GM12872 (cell line): ENCODE data around the gene MACROH2A1.

Source experiments
- TF ChIP-seq, protein P1 (sequence below): IDR thresholded peaks from 3 replicates; pipeline ENCODE4 v1.5.1; 2011; ENCODE audit warnings: low read depth, mild to moderate bottlenecking, low read length, moderate library complexity; ENCODE audit not compliant: insufficient read depth

The MACROH2A1 gene

DNA sequence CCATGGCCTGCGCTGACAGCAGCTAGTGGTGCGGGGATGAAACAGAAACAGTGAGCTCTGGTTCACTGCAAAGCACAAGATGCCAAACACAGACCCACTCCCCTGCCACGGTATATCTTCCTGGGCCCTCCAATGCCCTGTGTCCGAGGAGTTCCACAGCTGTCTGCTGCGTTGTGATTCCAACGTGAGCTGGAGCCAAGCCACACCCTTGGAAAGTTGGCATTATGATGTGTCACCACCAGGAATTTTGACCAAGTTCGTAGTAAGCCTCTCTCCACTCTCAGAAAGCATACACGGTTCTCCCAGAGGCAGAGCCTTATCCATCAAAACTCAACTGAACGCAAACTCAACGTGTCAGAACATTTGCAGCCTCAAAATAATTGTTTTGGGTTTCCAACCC, 55.6 kb downstream of the MACROH2A1 start:
- TF ChIP-seq, protein P1, sequence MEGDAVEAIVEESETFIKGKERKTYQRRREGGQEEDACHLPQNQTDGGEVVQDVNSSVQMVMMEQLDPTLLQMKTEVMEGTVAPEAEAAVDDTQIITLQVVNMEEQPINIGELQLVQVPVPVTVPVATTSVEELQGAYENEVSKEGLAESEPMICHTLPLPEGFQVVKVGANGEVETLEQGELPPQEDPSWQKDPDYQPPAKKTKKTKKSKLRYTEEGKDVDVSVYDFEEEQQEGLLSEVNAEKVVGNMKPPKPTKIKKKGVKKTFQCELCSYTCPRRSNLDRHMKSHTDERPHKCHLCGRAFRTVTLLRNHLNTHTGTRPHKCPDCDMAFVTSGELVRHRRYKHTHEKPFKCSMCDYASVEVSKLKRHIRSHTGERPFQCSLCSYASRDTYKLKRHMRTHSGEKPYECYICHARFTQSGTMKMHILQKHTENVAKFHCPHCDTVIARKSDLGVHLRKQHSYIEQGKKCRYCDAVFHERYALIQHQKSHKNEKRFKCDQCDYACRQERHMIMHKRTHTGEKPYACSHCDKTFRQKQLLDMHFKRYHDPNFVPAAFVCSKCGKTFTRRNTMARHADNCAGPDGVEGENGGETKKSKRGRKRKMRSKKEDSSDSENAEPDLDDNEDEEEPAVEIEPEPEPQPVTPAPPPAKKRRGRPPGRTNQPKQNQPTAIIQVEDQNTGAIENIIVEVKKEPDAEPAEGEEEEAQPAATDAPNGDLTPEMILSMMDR = no peak

DNA sequence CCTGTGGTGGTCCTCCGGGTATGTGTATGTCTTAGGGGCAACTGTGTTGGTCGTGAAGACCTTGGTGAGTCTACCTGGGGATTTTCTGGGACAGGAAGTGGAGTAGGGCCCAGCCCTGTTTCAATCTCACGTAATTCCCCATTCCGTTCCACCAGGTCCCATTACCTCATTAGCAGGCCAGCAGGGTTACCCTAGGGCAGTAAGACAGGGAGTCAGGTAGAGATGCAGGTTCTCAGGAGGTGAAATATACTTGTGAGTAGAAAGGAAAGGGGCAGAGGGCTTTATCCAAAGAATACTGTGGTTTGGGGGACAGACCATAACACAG, 56.5 kb downstream of the MACROH2A1 start:
- TF ChIP-seq, protein P1 = no peak

GRCh38 chr5:135341696-135342550, 57.1 kb downstream of the MACROH2A1 start:
- TF ChIP-seq, protein P1 = no peak

DNA sequence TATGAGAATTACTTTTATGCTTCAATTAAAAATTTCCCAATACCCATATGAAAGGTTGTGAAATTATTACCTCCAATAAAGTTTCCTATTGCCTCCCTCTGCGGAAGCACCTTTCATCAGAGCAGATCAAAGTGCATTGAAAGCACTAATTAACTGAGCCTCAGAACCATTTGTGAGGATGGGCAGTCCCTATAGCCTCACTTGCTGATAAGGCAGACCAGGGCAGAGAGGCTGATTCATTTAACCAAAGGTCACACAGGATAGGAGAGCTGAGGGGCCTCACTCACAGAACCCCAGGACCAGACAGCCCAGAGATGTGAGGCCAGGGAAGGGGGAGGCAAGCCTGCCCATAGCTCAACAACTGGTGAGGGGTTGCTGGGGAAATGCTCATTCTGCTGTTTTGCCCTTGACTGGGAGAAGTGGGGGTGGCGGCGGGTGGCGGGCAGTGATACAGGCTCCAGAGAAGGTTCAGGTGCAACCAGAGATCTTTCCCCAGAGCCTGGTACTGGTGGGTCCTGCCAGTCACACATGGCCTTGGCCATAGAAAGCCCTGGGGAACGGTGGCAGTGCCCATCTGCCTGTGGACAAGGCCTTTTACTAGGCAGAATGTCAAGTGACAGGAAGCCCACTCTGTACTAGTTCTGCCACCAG, 57.9 kb downstream of the MACROH2A1 start:
- TF ChIP-seq, protein P1 = no peak

GRCh38 chr5:135340568-135340967, 58.5 kb downstream of the MACROH2A1 start:
- TF ChIP-seq, protein P1 = no peak

DNA sequence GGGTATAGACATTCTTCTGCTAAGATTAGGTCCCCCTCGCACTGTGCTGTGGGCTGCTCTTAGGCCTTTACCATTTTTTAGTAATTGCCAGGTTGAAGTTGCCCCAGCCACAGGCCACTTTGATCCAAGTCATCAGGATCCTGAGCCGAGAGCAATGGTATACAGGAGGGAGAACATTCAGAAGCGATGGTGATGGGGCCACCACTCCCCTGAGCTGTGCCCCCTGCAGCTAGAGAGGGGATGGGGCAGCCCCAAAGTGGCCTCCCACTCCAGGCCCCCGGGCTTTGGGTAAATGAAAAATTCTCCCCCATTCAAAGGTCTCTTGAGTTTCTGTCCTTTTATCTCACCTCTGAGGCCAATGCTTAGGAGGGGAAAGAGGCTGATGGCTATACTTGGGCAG, 59.4 kb downstream of the MACROH2A1 start:
- TF ChIP-seq, protein P1 = no peak

DNA sequence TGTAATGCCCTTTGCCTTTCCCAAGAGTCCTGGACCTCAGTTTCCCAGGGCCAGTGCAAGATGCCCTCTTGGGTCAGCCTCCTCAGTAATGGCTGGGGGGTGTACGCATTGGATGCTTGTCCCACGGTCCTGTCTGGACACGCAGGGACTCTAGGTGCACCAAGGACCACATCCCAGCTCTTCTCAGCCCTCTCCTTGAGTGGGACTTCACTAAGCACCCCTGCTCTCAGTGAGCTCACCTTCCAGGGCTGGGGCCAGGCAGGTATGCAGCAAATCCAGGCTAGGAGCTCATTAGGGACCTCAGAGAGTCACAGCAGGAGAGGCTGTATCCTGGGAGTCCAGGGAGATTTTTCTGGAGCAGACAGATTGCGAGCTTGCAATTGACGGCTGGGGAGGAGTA, 59.8 kb downstream of the MACROH2A1 start:
- TF ChIP-seq, protein P1 = no peak
